ENCODE results near the gene MYLIP. TPM values are rescaled to one million over a fixed set of nuclear protein-coding genes. Genes with fewer than 3 reads are reported as not detected.

MYLIP gene
- total RNA-seq, 1 donor from 2014 or later: 13.5 TPM

DNA sequence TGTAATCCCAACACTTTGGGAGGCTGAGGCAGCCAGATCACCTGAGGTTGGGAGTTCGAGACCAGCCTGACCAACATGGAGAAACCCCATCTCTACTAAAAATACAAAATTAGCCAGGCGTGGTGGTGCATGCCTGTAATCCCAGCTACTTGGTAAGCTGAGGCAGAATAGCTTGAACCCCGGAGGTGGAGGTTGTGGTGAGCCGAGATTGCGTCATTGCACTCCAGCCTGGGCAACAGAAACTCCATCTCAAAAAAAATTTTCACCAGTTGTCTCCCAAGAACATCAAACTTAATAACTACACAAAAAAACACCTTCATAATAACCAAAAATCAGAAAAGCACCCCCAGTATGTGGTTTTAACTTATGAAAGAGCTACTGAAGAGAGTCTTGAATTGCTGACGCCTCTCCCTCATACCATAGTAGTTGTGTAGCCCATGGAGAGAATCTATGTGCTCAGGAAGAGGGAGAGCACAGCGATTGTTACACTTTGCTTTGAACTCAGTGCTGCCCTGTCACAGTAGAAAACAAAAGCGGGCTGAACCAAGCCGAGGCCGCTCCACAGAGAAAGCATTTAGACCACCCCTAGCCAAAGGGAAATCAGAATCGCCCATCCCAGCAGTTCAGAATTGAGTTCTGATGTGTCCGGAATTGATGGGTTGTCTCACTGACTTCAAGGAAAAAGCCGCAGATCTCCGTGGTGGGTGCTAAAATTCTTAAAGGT is 67.5 kb downstream of the MYLIP start:
- DNase-seq: no peak
- no peaks in the 10 kb centered on the region for H3K36me3 ChIP-seq
- peaks cover 35% of the 10 kb centered on the region for H3K27me3 ChIP-seq (ENCODE audit: low read depth)
- intact Hi-C loops (cut with micrococcal nuclease): no loop called here
- no peaks in the 10 kb centered on the region for H3K4me1 ChIP-seq
- no peak overlapping the region for H3K4me3 ChIP-seq
- no peaks in the 10 kb centered on the region for H3K9me3 ChIP-seq (replicated peaks)
- H3K27ac ChIP-seq (replicated peaks): no peak overlapping the region
- TF ChIP-seq, protein P1, sequence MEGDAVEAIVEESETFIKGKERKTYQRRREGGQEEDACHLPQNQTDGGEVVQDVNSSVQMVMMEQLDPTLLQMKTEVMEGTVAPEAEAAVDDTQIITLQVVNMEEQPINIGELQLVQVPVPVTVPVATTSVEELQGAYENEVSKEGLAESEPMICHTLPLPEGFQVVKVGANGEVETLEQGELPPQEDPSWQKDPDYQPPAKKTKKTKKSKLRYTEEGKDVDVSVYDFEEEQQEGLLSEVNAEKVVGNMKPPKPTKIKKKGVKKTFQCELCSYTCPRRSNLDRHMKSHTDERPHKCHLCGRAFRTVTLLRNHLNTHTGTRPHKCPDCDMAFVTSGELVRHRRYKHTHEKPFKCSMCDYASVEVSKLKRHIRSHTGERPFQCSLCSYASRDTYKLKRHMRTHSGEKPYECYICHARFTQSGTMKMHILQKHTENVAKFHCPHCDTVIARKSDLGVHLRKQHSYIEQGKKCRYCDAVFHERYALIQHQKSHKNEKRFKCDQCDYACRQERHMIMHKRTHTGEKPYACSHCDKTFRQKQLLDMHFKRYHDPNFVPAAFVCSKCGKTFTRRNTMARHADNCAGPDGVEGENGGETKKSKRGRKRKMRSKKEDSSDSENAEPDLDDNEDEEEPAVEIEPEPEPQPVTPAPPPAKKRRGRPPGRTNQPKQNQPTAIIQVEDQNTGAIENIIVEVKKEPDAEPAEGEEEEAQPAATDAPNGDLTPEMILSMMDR (IDR thresholded peaks at IDR 0.05; ENCODE audit: borderline replicate concordance): no peak

DNA sequence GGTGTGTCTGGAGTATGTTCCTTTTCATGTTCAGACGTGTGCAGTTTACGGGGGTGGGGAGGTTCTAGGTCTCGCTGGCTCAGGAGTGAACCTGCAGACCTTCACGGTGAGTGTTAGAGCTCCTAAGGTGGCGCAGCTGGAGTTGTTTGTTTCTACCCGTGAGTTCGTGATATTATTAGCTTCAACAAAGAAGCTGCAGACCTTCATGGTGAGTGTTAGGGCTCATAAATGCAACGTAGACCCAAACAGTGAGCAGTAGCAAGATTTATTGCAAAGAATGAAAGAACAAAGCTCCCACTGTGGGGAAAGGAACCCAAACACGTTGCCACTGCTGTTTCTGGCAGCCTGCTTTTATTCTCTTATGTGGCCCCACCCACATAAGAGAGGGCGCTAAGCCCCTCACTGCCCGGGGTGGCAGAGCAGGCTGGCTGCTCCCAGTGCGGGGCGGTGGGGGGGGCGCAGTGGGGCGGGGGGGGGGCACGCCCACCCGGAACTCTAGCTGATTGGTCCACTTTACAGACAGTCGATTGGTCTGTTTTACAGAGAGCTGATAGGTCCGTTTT is 68.2 kb downstream of the MYLIP start:
- Histone ChIP-seq H3K27ac (replicated peaks) (no peak overlapping the region), H3K4me1 (no peaks in the 10 kb centered on the region), H3K9me3 (replicated peaks) (no peaks in the 10 kb centered on the region), H3K36me3 (no peaks in the 10 kb centered on the region), H3K4me3 (no peak overlapping the region), H3K27me3 (ENCODE audit: low read depth) (peaks cover 35% of the 10 kb centered on the region)
- TF ChIP-seq, protein P1 (IDR thresholded peaks at IDR 0.05; ENCODE audit: borderline replicate concordance): no peak
- DNase-seq: no peak
- intact Hi-C loops (cut with micrococcal nuclease): no loop called here

Small RNAs within 50 kb of the gene (microRNA-seq; reads per million reads assigned to microRNA genes)
- gene MIR4639: not detected

Other genes starting within 250 kb of the MYLIP start
- gene GMPR, start 109.5 kb downstream of the MYLIP start, total RNA-seq: 126 TPM